ES-I3 (cell line): ENCODE results near the gene GTPBP3.
"Not testable (repeated sequence)": the region's sequence is repeated elsewhere in the genome, so short reads cannot be mapped to it uniquely, and the experiment has no call there.

Source experiments
- H3K36me3 ChIP-seq: 2 replicates; pipeline ENCODE4 v1.6.1; 2013; ENCODE audit warnings: mild to moderate bottlenecking, low read length, control low read depth, moderate library complexity; ENCODE audit not compliant: insufficient read depth
- H3K4me1 ChIP-seq: 2 replicates; pipeline ENCODE4 v1.6.1; 2013; ENCODE audit warnings: mild to moderate bottlenecking, control low read depth, low read length; ENCODE audit not compliant: insufficient read depth
- H3K9ac ChIP-seq: 2 replicates; pipeline ENCODE4 v1.6.1; 2013; ENCODE audit warnings: low read depth, mild to moderate bottlenecking, low read length, moderate library complexity
- H3K9me3 ChIP-seq: 2 replicates; pipeline ENCODE4 v1.6.1; 2013; ENCODE audit warnings: mild to moderate bottlenecking, low read length, moderate library complexity; ENCODE audit not compliant: control insufficient read depth, insufficient read depth

The GTPBP3 gene, protein sequence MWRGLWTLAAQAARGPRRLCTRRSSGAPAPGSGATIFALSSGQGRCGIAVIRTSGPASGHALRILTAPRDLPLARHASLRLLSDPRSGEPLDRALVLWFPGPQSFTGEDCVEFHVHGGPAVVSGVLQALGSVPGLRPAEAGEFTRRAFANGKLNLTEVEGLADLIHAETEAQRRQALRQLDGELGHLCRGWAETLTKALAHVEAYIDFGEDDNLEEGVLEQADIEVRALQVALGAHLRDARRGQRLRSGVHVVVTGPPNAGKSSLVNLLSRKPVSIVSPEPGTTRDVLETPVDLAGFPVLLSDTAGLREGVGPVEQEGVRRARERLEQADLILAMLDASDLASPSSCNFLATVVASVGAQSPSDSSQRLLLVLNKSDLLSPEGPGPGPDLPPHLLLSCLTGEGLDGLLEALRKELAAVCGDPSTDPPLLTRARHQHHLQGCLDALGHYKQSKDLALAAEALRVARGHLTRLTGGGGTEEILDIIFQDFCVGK

DNA sequence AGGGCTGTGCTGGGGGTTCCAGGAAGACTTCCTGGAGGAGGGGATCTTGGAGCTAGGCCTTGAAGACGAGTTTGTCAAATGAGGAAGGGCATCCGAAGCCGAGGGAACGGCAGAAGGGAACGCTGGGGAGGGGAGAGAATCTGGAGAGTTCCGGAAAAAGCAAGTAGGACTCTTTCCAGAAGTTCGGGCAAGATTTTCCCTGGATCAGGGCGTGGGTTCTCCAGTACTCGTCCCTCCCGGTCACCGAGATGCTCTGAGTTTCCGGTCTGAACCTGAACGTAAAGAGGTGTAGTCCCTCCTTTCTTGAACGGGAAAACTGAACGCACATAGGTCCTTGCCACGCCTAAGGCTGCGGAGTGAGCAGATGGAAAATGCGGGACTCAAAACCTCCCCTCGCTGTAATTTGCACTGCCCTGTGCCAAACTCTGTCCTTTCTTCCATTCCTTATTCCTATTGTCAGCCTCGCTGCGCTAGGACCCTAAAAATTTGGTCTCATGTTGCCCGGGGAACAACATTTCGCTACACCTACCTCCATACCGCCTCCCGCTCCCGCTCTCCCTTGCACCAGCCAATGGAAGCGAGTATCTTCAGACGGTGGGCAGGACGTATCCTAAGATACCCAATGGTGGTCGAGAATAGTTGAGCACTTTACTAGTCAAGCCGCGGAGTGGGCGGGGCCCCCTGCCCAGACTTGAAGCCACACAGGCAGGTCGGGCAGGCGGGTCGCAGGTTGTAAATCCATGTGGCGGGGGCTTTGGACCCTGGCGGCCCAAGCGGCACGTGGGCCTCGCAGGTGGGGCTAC, at the start of gene GTPBP3:
Gene GTPBP3, plus strand, starts transcription at position 682 of the 803 bp plus-strand sequence. Its CDS starts 59 bp downstream, at position 741.
- H3K36me3 ChIP-seq, result no peaks in the 10 kb centered on the region; the same call in 1 of the 2 replicates
- H3K4me1 ChIP-seq, result peaks cover 9% of the 10 kb centered on the region; the same call in 1 of the 2 replicates
- H3K9ac ChIP-seq, result peak within 1 kb of the TSS; percentile 80
- H3K9me3 ChIP-seq, result no peaks in the 10 kb centered on the region

DNA sequence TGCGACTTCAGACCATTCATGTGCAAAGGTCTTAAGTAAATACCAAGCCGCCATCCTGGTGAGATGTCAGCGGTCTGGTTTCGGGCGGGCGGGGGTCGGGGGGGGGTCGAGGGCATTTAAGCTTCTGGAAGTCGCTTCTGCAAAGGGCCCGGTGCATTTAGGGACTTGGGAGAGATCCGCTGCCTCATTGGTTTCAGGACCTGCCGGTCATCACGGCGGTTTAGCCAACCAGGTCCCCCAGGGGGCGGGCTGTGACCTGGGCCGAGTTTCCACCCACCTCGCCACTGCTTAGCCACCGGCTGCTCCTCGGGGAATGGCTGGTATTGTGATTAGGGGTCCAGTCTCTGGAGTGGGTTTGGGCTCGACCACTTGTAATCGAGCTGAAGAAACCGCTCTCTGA, 47.9 kb upstream of the GTPBP3 start:
- Histone ChIP-seq H3K9ac (no peak overlapping the region; the same call in 1 of the 2 replicates), H3K4me1 (no peaks in the 10 kb centered on the region; the same call in 1 of the 2 replicates), H3K9me3 (no peaks in the 10 kb centered on the region), H3K36me3 (no peaks in the 10 kb centered on the region; the same call in 1 of the 2 replicates)

DNA sequence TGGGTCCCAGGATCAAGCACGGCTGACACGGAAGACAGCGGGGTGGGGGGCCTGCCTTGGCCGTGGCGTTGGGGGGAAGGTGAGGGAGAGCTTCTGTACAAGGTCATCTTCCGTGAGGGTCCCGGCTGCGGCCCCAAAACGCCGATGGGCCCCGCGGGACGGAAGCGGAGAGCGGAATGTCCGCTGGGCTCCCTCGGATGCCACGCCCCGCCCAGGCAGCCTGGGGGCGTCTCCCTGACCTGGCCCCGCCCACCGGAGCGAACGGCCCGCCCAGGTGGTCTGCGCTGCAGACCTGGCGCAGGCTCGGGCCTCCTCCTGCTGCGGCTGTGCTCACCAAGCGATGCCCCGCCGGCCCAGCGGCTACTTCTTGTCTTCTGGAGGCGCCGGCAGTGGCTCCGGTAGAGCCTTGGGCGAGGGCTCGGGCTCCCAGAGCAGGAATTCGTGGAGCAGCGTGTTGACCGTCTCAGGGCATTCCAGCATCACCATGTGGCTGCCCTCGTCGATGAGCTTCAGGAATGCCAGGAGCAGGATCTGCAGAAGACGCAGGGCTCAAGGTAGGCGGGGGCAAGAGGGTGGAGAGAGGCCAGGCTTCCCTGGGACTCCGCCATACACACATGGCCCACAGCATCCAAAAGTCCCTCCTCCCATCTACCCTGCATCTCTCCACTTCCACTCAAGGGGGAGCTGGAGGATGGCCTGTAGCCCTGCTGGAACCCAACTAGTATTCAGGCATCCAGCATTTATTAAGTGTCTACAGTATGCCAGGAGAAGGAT, 44.9 kb upstream of the GTPBP3 start:
- Histone ChIP-seq H3K9me3 (no peaks in the 10 kb centered on the region), H3K4me1 (no peaks in the 10 kb centered on the region; the same call in 1 of the 2 replicates), H3K9ac (peak overlapping the region; percentile 45; the same call in 1 of the 2 replicates), H3K36me3 (no peaks in the 10 kb centered on the region)

DNA sequence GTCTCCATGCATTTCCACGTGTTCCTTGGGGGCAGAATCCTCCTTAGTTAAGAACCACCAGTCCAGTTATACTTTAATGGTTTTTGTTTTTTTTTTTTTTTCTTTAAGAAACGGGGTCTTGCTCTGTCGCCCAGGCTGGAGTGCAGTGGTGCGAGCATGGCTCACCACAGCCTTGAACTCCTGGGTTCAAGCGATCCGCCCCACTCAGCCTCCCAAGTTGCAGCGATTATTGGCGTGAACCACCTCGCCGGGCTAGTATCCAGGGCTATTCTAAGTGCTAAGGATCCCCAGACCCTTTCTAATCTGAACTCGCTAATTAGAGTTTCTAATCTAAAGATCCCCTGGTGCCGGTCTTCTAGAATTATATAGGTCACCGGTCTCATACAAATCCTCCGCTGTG, 43.7 kb upstream of the GTPBP3 start:
- no peaks in the 10 kb centered on the region; the same call in 1 of the 2 replicates for H3K9me3 ChIP-seq
- no peaks in the 10 kb centered on the region; the same call in 1 of the 2 replicates for H3K4me1 ChIP-seq
- peak overlapping the region; percentile 53; the same call in 1 of the 2 replicates for H3K9ac ChIP-seq
- H3K36me3 ChIP-seq, result peaks cover 6% of the 10 kb centered on the region; the same call in 1 of the 2 replicates

DNA sequence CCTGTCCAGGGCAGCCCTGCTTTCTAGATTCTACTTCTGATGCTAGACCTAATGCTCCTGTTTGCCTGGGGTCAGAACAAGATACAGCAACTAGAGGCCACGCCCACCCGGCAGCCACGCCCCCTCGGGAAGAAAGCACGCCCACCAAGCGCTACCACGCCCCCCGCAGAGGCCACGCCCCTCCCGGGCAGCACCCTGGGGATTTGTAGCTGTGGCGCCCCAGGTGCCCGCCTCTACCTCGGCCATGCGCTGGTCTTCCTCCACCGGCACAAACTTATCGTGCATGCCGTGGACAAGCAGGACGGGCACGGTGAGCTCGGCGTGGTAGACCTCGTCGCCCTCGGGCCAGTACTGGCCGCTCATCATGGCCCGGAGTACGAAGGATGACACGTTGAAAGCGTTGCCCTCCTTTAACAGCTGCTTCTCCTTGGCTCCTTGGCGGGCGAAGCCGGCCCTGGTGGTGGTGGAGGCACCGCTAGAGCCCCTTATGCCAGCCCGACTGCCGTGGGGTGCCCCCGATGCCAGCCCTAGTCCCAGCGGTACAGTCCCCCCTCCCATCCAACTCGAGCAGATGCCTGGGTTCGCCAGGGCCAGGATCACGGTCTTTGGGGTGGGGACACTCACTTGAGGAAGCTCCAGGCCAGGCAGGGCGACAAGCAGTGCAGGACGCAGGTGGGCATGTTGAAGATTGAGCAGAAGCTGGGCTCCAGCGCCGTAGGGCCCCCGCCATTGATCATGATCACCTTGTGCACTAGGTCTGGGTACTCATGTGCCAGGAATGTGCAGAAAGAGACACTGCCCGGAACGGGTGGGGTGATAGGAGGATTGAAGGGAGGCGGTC, 43.1 kb upstream of the GTPBP3 start:
- H3K36me3 ChIP-seq, result peaks cover 6% of the 10 kb centered on the region; the same call in 1 of the 2 replicates
- no peaks in the 10 kb centered on the region; the same call in 1 of the 2 replicates for H3K4me1 ChIP-seq
- H3K9me3 ChIP-seq, result no peaks in the 10 kb centered on the region; the same call in 1 of the 2 replicates
- peak overlapping the region; percentile 53; the same call in 1 of the 2 replicates for H3K9ac ChIP-seq

DNA sequence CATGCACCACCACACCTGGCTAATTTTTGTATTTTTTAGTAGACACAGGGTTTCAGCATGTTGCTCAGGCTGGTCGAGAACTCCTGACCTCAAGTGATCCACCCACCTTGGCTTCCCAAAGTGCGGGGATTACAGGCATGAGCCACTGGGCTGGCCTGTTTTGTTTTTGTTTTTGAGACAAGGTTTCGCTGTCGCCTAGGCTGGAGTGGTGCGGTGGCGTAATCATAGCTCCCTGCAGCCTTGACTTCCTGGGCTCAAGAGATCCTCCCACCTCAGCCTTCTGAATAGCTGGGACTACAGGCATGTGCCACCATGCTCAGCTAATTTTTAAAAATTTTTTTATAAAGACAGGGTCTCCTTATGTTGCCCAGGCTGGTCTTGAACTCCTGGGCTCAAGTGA, 41.8 kb upstream of the GTPBP3 start:
- H3K36me3 ChIP-seq, H3K4me1 ChIP-seq, H3K9me3 ChIP-seq, H3K9ac ChIP-seq: not testable (repeated sequence)

DNA sequence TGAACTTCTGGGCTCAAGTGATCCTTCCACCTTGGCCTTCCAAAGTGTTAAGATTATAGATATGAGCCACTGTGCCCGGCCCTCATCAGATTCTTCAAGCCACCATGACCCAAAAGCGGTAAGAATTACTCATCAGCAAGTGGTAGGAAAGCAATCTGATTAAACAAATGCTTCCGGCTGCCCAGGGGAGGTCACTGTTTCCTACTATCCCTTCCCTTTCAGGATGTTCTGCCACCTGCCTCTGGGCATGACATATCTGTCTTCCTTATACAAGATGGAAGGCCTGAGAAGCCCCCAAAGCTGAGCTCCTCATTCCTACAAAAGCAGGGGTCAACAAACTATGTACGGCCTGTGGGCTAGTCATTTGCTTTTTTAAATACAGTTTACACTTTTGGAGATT, 41.1 kb upstream of the GTPBP3 start:
- no peak overlapping the region for H3K9ac ChIP-seq
- peaks cover 6% of the 10 kb centered on the region; the same call in 1 of the 2 replicates for H3K36me3 ChIP-seq
- no peaks in the 10 kb centered on the region; the same call in 1 of the 2 replicates for H3K4me1 ChIP-seq
- H3K9me3 ChIP-seq, result no peaks in the 10 kb centered on the region; the same call in 1 of the 2 replicates

DNA sequence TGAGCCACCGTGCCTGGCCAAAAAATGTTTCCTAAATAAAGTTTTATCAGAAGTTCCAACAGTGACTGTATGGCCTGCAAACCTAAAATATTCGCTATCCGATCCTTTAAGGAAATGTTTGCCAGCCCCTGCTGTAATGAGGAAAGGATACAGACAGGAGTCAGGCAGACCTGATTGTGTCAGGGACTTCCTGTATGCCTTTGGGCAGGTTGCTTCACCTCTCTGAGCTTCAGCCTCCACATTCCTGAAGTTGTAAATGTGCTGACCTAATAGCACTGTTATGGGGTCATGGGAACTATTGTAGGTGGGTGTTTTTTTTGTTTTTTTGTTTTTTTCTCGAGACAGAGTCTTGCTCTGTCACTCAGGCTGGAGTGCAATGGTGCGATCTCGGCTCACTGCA, 40.4 kb upstream of the GTPBP3 start:
- H3K9ac ChIP-seq, result no peak overlapping the region
- peaks cover 6% of the 10 kb centered on the region; the same call in 1 of the 2 replicates for H3K36me3 ChIP-seq
- no peaks in the 10 kb centered on the region; the same call in 1 of the 2 replicates for H3K4me1 ChIP-seq
- no peaks in the 10 kb centered on the region; the same call in 1 of the 2 replicates for H3K9me3 ChIP-seq

DNA sequence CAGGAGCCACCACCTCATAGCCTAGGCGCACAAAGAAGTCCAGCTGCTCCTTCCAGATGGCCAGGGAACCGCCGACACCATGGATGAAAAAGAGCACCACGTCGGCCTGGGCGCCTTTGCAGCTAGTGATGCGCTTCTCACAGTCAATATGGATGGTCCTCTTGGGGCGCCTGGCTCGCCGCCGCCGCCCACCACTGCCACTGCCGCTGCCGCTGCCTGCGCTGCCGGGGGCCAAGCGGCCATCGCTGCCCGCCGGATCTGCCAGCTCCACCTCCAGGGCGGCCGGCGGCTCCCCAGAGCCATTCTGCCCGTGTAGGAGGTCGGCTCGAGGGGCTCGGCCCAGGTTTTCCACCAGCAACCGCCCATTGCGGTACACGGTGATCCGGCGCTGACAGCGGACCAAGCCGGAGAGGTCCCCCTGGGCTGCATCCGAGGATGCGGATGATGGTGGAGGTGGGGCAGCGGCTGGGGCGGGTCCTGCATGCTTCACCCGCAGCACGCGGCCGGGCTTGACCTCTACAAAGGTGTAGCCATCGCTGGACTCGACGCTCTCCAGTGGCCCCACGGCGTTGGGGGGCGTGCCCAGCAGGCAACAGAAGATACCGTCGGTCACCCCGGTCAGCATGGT, 36.2 kb upstream of the GTPBP3 start:
- peaks cover 6% of the 10 kb centered on the region; the same call in 1 of the 2 replicates for H3K36me3 ChIP-seq
- no peaks in the 10 kb centered on the region; the same call in 1 of the 2 replicates for H3K9me3 ChIP-seq
- H3K4me1 ChIP-seq, result peaks cover 7% of the 10 kb centered on the region; the same call in 1 of the 2 replicates
- H3K9ac ChIP-seq, result no peak overlapping the region

DNA sequence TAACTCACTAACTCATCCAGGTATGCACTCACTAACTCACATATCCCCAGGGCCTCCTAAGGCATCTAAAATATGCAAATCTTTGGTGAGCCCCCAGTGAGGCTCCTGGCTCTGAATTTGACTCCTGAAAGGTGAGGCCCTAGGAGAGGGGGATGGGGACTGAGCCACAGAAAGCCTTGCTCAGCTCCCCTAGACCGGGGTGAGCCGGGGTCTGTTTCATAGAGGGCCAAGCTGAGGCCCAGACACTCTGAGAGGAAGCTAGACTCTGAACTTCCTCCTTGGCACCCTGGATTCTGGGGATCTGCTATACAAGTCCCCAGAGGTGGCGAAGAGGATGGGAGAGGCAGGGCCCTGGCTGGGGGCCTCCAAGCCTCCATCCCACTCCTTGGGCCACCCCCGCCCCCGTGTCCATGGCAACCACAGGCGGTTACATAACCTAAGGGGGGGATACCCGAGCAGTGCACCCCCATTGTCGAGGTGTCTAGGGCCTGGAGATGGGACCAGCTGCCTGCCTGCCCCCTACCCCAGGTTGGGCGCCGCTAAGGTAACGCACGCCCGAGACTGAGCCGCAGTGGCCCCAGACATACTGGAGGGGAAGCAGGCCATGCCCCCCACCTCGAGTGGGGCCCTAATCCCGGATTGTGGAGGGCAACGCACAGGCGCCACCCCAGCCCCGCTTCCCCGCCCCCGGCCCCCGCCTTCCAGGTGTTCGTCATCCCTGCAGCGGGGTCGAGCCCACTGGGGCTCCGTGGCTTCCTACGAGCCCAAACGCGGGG, 34.8 kb upstream of the GTPBP3 start:
- H3K9me3 ChIP-seq, result no peaks in the 10 kb centered on the region; the same call in 1 of the 2 replicates
- H3K9ac ChIP-seq, result peak overlapping the region; percentile 66
- peaks cover 6% of the 10 kb centered on the region; the same call in 1 of the 2 replicates for H3K36me3 ChIP-seq
- H3K4me1 ChIP-seq, result peaks cover 7% of the 10 kb centered on the region; the same call in 1 of the 2 replicates

DNA sequence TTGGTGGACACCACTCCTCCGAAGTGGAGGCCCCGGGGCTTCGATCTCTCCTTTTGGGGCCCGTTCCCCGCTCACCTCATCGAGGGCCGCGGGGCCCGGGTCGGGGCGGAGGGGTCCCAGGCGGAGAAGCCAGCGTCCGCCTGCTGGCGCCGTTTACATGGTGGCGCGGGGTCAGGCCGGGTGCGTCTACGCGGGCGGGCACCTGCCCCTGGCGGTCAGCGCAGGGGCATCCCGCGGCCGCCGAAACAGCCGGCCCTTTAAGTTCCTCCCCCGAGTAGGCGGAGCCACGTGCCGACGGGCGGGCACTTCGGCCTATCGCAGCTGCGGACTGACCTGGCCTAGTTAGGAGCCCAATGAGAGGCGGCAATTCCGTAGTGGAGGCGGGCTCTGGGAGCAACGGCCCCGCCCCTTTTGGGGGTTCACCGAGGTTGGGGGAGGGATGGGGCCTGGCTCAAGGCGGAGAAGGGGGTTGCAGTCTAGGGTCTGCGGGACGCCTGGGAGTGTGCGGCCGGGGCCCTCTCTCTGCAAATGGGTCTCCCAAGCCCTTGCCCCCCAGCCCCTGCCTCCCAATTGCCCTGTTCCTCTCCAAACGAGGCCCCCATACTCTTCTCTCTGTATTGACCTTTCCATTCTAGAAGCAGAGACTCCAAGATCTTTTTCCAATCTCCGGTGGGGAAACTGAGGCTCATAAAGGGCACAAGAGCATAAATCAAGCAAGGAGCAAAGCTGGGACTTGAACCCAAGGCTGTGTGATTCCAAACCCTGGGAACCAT, 34.0 kb upstream of the GTPBP3 start, which contains the start of gene ABHD8:
Gene ABHD8, minus strand, starts transcription at position 259 of the 773 bp plus-strand sequence. CDS start 1,809 bp downstream, outside the sequence.
- no peaks in the 10 kb centered on the region; the same call in 1 of the 2 replicates for H3K9me3 ChIP-seq
- peaks cover 2% of the 10 kb centered on the region; the same call in 1 of the 2 replicates for H3K36me3 ChIP-seq
- H3K4me1 ChIP-seq, result peaks cover 7% of the 10 kb centered on the region; the same call in 1 of the 2 replicates
- H3K9ac ChIP-seq, result peak within 1 kb of the TSS; percentile 66
